HepG2 (cell line): ENCODE measurements around the gene CCN2. TPM values are rescaled to one million over a fixed set of nuclear protein-coding genes. Genes with fewer than 3 reads are reported as not detected.

Experiments
- GABPB1 ChIP-seq: IDR thresholded peaks from 2 replicates; pipeline ENCODE4 v1.6.1; 2016; ENCODE audit warnings: mild to moderate bottlenecking, missing genetic modification reagents, moderate library complexity, missing compliant biosample characterization
- HDAC2 ChIP-seq: sonication (generic); formaldehyde crosslinking; IDR thresholded peaks from 2 replicates; pipeline ENCODE4 v1.4.0; 2020; ENCODE audit warnings: missing genetic modification reagents
- HMG20B ChIP-seq: conservative IDR thresholded peaks from 2 replicates; pipeline ENCODE4 v1.6.1; 2016; ENCODE audit warnings: missing genetic modification reagents, missing compliant biosample characterization
- KDM3A ChIP-seq: IDR thresholded peaks from 2 replicates; pipeline ENCODE4 v1.6.1; 2018; ENCODE audit warnings: low read depth, missing compliant biosample characterization
- MAFG ChIP-seq: sonication (generic); formaldehyde crosslinking; IDR thresholded peaks from 2 replicates; pipeline ENCODE4 v1.5.1; 2020; ENCODE audit warnings: mild to moderate bottlenecking, missing genetic modification reagents
- MTA1 ChIP-seq: sonication (generic); formaldehyde crosslinking; IDR thresholded peaks from 2 replicates; pipeline ENCODE4 v1.4.0; 2020; ENCODE audit warnings: missing genetic modification reagents, mild to moderate bottlenecking, borderline replicate concordance
- MXD4 ChIP-seq: IDR thresholded peaks from 2 replicates; pipeline ENCODE4 v1.6.1; 2016; ENCODE audit warnings: mild to moderate bottlenecking, missing biosample characterization, missing genetic modification reagents
- NFKBIZ ChIP-seq: IDR thresholded peaks from 2 replicates; pipeline ENCODE4 v1.6.1; 2018; ENCODE audit warnings: missing genetic modification reagents, missing compliant biosample characterization
- NFYB ChIP-seq: sonication (generic); formaldehyde crosslinking; IDR thresholded peaks from 2 replicates; pipeline ENCODE4 v1.4.0; 2020; ENCODE audit warnings: missing genetic modification reagents
- RNF2 ChIP-seq: fragments of 450-650 bp; conservative IDR thresholded peaks from 2 replicates; pipeline ENCODE4 v1.6.1; 2016; ENCODE audit warnings: low read depth
- SIN3A ChIP-seq: IDR thresholded peaks from 2 replicates; pipeline ENCODE4 v1.6.1; 2011; ENCODE audit warnings: low read depth, mild to moderate bottlenecking, control low read depth, low read length, borderline replicate concordance
- SMC3 ChIP-seq: IDR thresholded peaks from 2 replicates; pipeline ENCODE4 v1.6.1; 2011; ENCODE audit warnings: low read length, improper control_type of control experiment
- SRF ChIP-seq: IDR thresholded peaks from 2 replicates; pipeline ENCODE4 v1.6.1; 2011; ENCODE audit warnings: mild to moderate bottlenecking, low read depth, low read length, moderate library complexity
- TAF15 ChIP-seq: fragments of 200-400 bp; formaldehyde crosslinking; IDR thresholded peaks from one replicate; pipeline ENCODE4 v1.6.1; 2018; ENCODE audit warnings: mild to moderate bottlenecking, low read depth, low read length; ENCODE audit not compliant: poor library complexity, severe bottlenecking
- TCF7L2 ChIP-seq: IDR thresholded peaks from 2 replicates; pipeline ENCODE4 v1.6.1; 2011; ENCODE audit warnings: mild to moderate bottlenecking, low read depth, low read length, moderate library complexity
- TFE3 ChIP-seq: IDR thresholded peaks from 2 replicates; pipeline ENCODE4 v1.6.1; 2016
- ZBTB7A ChIP-seq: sonication (generic); formaldehyde crosslinking; IDR thresholded peaks from 2 replicates; pipeline ENCODE4 v1.8.0; 2022; ENCODE audit warnings: mild to moderate bottlenecking, missing genetic modification reagents
- ZFP37 ChIP-seq: sonication (generic); formaldehyde crosslinking; IDR thresholded peaks from 2 replicates; pipeline ENCODE4 v1.4.0; 2020; ENCODE audit warnings: missing genetic modification reagents, borderline replicate concordance
- ZIK1 ChIP-seq: sonication (generic); formaldehyde crosslinking; IDR thresholded peaks from 2 replicates; pipeline ENCODE4 v1.5.0; 2020; ENCODE audit warnings: mild to moderate bottlenecking, low read depth, missing genetic modification reagents, borderline replicate concordance
- ZNF430 ChIP-seq: sonication (generic); formaldehyde crosslinking; IDR thresholded peaks from 2 replicates; pipeline ENCODE4 v1.9.0; 2021; ENCODE audit warnings: mild to moderate bottlenecking, missing genetic modification reagents
- ZNF670 ChIP-seq: sonication (generic); formaldehyde crosslinking; IDR thresholded peaks from 2 replicates; pipeline ENCODE4 v1.8.0; 2022; ENCODE audit warnings: mild to moderate bottlenecking, missing genetic modification reagents, borderline replicate concordance
- ZNF780A ChIP-seq: sonication (generic); formaldehyde crosslinking; IDR thresholded peaks from 2 replicates; pipeline ENCODE4 v1.8.0; 2022; ENCODE audit warnings: mild to moderate bottlenecking, missing genetic modification reagents, moderate library complexity
- ZNF800 ChIP-seq: sonication (generic); formaldehyde crosslinking; IDR thresholded peaks from 2 replicates; pipeline ENCODE4 v1.4.0; 2020; ENCODE audit warnings: missing genetic modification reagents
- ZNF83 ChIP-seq: sonication (generic); formaldehyde crosslinking; IDR thresholded peaks from 2 replicates; pipeline ENCODE4 v1.4.0; 2020; ENCODE audit warnings: missing genetic modification reagents, mild to moderate bottlenecking, borderline replicate concordance
- ZSCAN22 ChIP-seq: sonication (generic); formaldehyde crosslinking; IDR thresholded peaks from 2 replicates; pipeline ENCODE4 v1.4.0; 2020; ENCODE audit warnings: mild to moderate bottlenecking, missing genetic modification reagents
- ZSCAN9 ChIP-seq: IDR thresholded peaks from 2 replicates; pipeline ENCODE4 v1.6.1; 2016; ENCODE audit warnings: borderline replicate concordance
- polyA plus RNA-seq, 8 experiments: library from polyadenylated mRNA; depleted of rRNA in 3 of 8; stranded (reverse) in 7 of 8; unstranded in 1 of 8; fragments of >200 nt; fragmentation: Illumina TruSeq in 4 of 8; extraction: Trizol in 4 of 8; gene quantifications; 2 replicates each; pipeline versions ENCODE4 v1.2.1 to v1.2.3, GENCODE V29; 2011 to 2016; ENCODE audit warnings: low read depth in 4 of 8, missing spikeins in 1 of 8, mixed read lengths in 1 of 8; ENCODE audit not compliant: insufficient read depth in 1 of 8
- total RNA-seq, 5 experiments: library from RNA; depleted of rRNA; stranded (reverse); fragments of >200 nt; fragmentation: Illumina TruSeq; extraction: Trizol; gene quantifications; 2 replicates each; pipeline ENCODE4 v1.2.3, GENCODE V29; 2016; ENCODE audit warnings: low read depth in 1 of 5
- TF ChIP-seq, protein P1 (sequence below): sonication (generic); formaldehyde crosslinking; IDR thresholded peaks from 2 replicates; pipeline ENCODE4 v1.5.0; 2020; ENCODE audit warnings: mild to moderate bottlenecking, missing genetic modification reagents
- TF ChIP-seq, protein P2 (sequence below): sonication (generic); formaldehyde crosslinking; IDR thresholded peaks from 2 replicates; pipeline ENCODE4 v1.4.0; 2020; ENCODE audit warnings: low read depth, mild to moderate bottlenecking, missing genetic modification reagents

The CCN2 gene
- total and polyA plus RNA-seq, 2 of the 13 experiments (the other 11 are each of a cell fraction or from before 2014, with no cell fraction given) = 34.7 to 316 TPM

DNA sequence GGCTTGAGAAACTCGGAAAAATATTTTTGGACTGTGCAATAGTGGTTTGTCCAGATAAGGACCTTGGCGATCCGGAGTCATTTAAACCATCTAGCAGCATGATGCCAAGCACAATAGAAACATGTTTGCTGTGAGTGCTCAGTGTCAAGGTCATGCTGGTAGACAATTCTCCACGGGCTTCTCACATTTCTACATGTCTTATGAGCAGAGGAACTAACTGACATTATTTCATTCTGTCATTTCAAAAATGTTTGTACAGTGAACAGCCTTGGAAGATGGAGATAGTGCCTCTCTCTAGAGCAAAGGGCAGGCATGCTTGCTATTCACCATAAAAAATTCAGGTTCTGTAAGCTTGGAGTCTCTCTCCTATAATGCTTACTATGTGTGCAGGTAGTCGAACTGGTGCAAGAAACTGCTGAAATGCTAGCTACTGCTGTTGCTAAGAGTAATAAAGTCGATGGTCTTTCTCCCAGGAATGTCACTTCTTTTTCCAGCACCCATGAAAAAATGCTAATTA is 25.4 kb upstream of the CCN2 start (continued):
- TF ChIP-seq, protein P1, sequence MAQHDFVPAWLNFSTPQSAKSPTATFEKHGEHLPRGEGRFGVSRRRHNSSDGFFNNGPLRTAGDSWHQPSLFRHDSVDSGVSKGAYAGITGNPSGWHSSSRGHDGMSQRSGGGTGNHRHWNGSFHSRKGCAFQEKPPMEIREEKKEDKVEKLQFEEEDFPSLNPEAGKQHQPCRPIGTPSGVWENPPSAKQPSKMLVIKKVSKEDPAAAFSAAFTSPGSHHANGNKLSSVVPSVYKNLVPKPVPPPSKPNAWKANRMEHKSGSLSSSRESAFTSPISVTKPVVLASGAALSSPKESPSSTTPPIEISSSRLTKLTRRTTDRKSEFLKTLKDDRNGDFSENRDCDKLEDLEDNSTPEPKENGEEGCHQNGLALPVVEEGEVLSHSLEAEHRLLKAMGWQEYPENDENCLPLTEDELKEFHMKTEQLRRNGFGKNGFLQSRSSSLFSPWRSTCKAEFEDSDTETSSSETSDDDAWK (CRISPR knock-in tag) = no peak
- TF ChIP-seq TCF7L2 = no peak
- 0 out of 2 replicates have a peak, but pooled peaks have one; percentile 56 for TF ChIP-seq ZNF430 (CRISPR knock-in tag)
- TF ChIP-seq SIN3A = no peak
- TF ChIP-seq ZNF83 (CRISPR knock-in tag) = no peak
- no peak; the same call in 1 of the 2 replicates for TF ChIP-seq GABPB1 (CRISPR knock-in tag)
- TF ChIP-seq ZBTB7A = no peak
- TF ChIP-seq NFKBIZ (CRISPR knock-in tag) = peak; percentile 66; the same call in 1 of the 2 replicates
- no peak for TF ChIP-seq ZFP37 (CRISPR knock-in tag)
- no peak; the same call in 1 of the 2 replicates for TF ChIP-seq HMG20B (CRISPR knock-in tag)
- no peak for TF ChIP-seq ZNF800 (CRISPR knock-in tag)
- peak; percentile 86 for TF ChIP-seq TFE3 (CRISPR knock-in tag)
- peak; percentile 55; the same call in 1 of the 2 replicates for TF ChIP-seq MXD4 (CRISPR knock-in tag)
- peak; percentile 82; the same call in 1 of the 2 replicates for TF ChIP-seq ZSCAN9
- no peak for TF ChIP-seq ZNF780A (CRISPR knock-in tag)
- TF ChIP-seq ZNF670 (CRISPR knock-in tag) = no peak
- TF ChIP-seq TAF15 = no peak
- no peak for TF ChIP-seq ZIK1 (CRISPR knock-in tag)
- TF ChIP-seq KDM3A = peak; percentile 60; the same call in 1 of the 2 replicates
- TF ChIP-seq NFYB (CRISPR knock-in tag) = no peak
- no peak for TF ChIP-seq RNF2
- TF ChIP-seq MAFG (CRISPR knock-in tag) = no peak
- TF ChIP-seq MTA1 (CRISPR knock-in tag) = no peak; the same call in 1 of the 2 replicates
- TF ChIP-seq ZSCAN22 (CRISPR knock-in tag) = no peak
- TF ChIP-seq, protein P2, sequence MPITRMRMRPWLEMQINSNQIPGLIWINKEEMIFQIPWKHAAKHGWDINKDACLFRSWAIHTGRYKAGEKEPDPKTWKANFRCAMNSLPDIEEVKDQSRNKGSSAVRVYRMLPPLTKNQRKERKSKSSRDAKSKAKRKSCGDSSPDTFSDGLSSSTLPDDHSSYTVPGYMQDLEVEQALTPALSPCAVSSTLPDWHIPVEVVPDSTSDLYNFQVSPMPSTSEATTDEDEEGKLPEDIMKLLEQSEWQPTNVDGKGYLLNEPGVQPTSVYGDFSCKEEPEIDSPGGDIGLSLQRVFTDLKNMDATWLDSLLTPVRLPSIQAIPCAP (CRISPR knock-in tag) = no peak
- TF ChIP-seq HDAC2 (CRISPR knock-in tag) = peak; percentile 85
- TF ChIP-seq SRF = 0 out of 2 replicates have a peak, but pooled peaks have one; percentile 19
- TF ChIP-seq SMC3 = peak; percentile 48
